ENCODE results near the gene CNFN. TPM values are rescaled to one million over a fixed set of nuclear protein-coding genes. Genes with fewer than 3 reads are reported as not detected.

CNFN gene
- total RNA-seq, 1 donor from 2014 or later, result 2.9 TPM

GRCh38 chr19:42392165-42392564, 2.1 kb upstream of the CNFN start:
- peaks cover 25% of the 10 kb centered on the region for H3K4me1 Mint-ChIP-seq
- no peak for TF ChIP-seq EZH2phosphoT487 (IDR thresholded peaks at IDR 0.05)
- TF ChIP-seq EZH2 (IDR thresholded peaks at IDR 0.05), result no peak
- TF ChIP-seq, protein P1, sequence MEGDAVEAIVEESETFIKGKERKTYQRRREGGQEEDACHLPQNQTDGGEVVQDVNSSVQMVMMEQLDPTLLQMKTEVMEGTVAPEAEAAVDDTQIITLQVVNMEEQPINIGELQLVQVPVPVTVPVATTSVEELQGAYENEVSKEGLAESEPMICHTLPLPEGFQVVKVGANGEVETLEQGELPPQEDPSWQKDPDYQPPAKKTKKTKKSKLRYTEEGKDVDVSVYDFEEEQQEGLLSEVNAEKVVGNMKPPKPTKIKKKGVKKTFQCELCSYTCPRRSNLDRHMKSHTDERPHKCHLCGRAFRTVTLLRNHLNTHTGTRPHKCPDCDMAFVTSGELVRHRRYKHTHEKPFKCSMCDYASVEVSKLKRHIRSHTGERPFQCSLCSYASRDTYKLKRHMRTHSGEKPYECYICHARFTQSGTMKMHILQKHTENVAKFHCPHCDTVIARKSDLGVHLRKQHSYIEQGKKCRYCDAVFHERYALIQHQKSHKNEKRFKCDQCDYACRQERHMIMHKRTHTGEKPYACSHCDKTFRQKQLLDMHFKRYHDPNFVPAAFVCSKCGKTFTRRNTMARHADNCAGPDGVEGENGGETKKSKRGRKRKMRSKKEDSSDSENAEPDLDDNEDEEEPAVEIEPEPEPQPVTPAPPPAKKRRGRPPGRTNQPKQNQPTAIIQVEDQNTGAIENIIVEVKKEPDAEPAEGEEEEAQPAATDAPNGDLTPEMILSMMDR (IDR thresholded peaks at IDR 0.05), result no peak
- peaks cover 2% of the 10 kb centered on the region for H3K9me3 Mint-ChIP-seq
- Histone ChIP-seq H3K4me1 (peaks cover 5% of the 10 kb centered on the region), H3K27ac (no peak overlapping the region), H4K20me1 (ENCODE audit: low read depth) (no peaks in the 10 kb centered on the region), H3K4me2 (no peak overlapping the region), H3K9me3 (ENCODE audit: low read depth) (no peaks in the 10 kb centered on the region), H3K4me3 (no peak overlapping the region), H2AFZ (replicated peaks) (no peak overlapping the region), H3F3A (ENCODE audit: low read depth) (peaks cover 4% of the 10 kb centered on the region), H3K9ac (no peak overlapping the region), H3K27me3 (peaks cover 52% of the 10 kb centered on the region), H3K79me2 (ENCODE audit: low read depth) (no peaks in the 10 kb centered on the region), H3K36me3 (no peaks in the 10 kb centered on the region)
- no peak overlapping the region for H3K4me3 Mint-ChIP-seq
- DNase-seq (ENCODE audit: low spot score), result no peak
- H3K27ac Mint-ChIP-seq, result no peak overlapping the region
- H3K27me3 Mint-ChIP-seq (ENCODE audit: insufficient read depth, low read depth), result peaks cover 23% of the 10 kb centered on the region
- H3K36me3 Mint-ChIP-seq, result no peaks in the 10 kb centered on the region

- Mint-ChIP-seq H3K27me3 (ENCODE audit: insufficient read depth, low read depth) (peaks cover 22% of the 10 kb centered on the region), H3K4me3 (no peak overlapping the region), H3K9me3 (peaks cover 2% of the 10 kb centered on the region), H3K4me1 (peaks cover 10% of the 10 kb centered on the region), H3K27ac (no peak overlapping the region), H3K36me3 (no peaks in the 10 kb centered on the region)
- Histone ChIP-seq H3K79me2 (ENCODE audit: low read depth) (no peaks in the 10 kb centered on the region), H3F3A (ENCODE audit: low read depth) (peaks cover 11% of the 10 kb centered on the region), H4K20me1 (ENCODE audit: low read depth) (no peaks in the 10 kb centered on the region), H3K9me3 (ENCODE audit: low read depth) (no peaks in the 10 kb centered on the region), H3K4me2 (no peak overlapping the region), H3K36me3 (no peaks in the 10 kb centered on the region), H3K27ac (no peak overlapping the region), H3K4me3 (no peak overlapping the region), H2AFZ (replicated peaks) (no peak overlapping the region), H3K9ac (no peak overlapping the region), H3K27me3 (peaks cover 52% of the 10 kb centered on the region), H3K4me1 (peaks cover 5% of the 10 kb centered on the region)
- no peak for DNase-seq (ENCODE audit: low spot score)
- TF ChIP-seq EZH2 (IDR thresholded peaks at IDR 0.05), result no peak
- TF ChIP-seq EZH2phosphoT487 (IDR thresholded peaks at IDR 0.05), result no peak
- TF ChIP-seq, protein P1 (IDR thresholded peaks at IDR 0.05), result no peak
Measured at GRCh38 chr19:42388851-42389489, 1.1 kb downstream of the CNFN start.

- DNase-seq (ENCODE audit: low spot score), result peak; percentile 89
- Histone ChIP-seq H3F3A (ENCODE audit: low read depth) (peaks cover 11% of the 10 kb centered on the region), H4K20me1 (ENCODE audit: low read depth) (no peaks in the 10 kb centered on the region), H3K4me3 (peak overlapping the region; percentile 60), H3K27ac (no peak overlapping the region), H3K79me2 (ENCODE audit: low read depth) (no peaks in the 10 kb centered on the region), H3K9me3 (ENCODE audit: low read depth) (no peaks in the 10 kb centered on the region), H3K36me3 (no peaks in the 10 kb centered on the region), H3K4me1 (peaks cover 5% of the 10 kb centered on the region), H3K4me2 (peak overlapping the region; percentile 65), H3K27me3 (peaks cover 42% of the 10 kb centered on the region), H2AFZ (replicated peaks) (peak overlapping the region; percentile 94), H3K9ac (no peak overlapping the region)
- Mint-ChIP-seq H3K4me3 (peak overlapping the region; percentile 76), H3K27ac (peak overlapping the region; percentile 48), H3K27me3 (ENCODE audit: insufficient read depth, low read depth) (peaks cover 20% of the 10 kb centered on the region), H3K4me1 (peaks cover 10% of the 10 kb centered on the region), H3K36me3 (no peaks in the 10 kb centered on the region), H3K9me3 (peaks cover 2% of the 10 kb centered on the region)
- TF ChIP-seq, protein P1 (IDR thresholded peaks at IDR 0.05), result peak; percentile 65
- TF ChIP-seq EZH2phosphoT487 (IDR thresholded peaks at IDR 0.05) (no peak), EZH2 (IDR thresholded peaks at IDR 0.05) (peak; percentile 32)
Measured at GRCh38 chr19:42386974-42387707, 3.0 kb downstream of the CNFN start.
